ENCODE data around the gene TVP23A.
"Not testable (repeated sequence)": the region's sequence is repeated elsewhere in the genome, so short reads cannot be mapped to it uniquely, and the experiment has no call there.

TVP23A gene

DNA sequence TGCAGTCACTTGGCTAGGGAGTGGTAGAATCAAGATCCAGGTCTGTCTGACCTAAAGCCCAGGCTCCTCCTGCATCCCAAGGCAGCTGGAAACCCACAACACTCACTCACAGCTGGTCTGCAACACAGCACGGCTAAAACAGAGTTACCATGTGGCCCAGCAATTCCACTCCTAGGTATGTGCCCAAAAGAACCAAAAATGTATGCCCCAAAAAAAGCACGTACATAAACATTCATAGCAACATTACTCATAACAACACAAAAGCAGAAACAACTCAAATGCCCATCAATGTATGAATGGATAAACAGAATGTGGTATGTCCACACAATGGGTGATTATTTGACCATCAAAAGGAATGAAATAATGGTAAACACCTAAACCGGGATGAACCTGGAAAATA is 8.9 kb downstream of the TVP23A start:
- Histone ChIP-seq H3K9ac (ENCODE audit: low read length) (no peak overlapping the region), H3K27me3 (ENCODE audit: control insufficient read depth, insufficient read depth, low read length) (no peaks in the 10 kb centered on the region), H3K27ac (ENCODE audit: low read depth, low read length) (no peak overlapping the region), H3K4me1 (ENCODE audit: control insufficient read depth, insufficient read depth, low read length) (no peaks in the 10 kb centered on the region), H3K36me3 (ENCODE audit: control insufficient read depth, insufficient read depth, low read length) (no peaks in the 10 kb centered on the region), H3K4me3 (ENCODE audit: low read length) (no peak overlapping the region)

DNA sequence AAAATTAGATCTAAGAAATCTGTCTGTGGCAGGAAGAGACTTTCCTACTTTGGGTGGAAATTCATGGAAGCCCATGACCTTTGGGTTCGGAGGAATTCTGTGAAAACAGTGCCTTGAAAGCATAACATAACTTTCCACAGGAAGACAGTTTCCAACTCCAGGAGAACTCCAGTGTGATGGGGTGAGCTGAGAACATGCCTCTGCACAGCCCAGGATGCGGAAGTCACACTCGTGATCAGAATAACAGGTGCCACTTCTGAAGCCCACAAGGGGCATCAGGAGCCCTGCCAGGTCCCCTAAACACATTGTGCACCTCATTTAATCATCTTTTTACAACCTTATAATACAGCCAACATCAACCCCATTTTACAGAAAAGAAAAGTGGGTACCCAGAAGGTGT is 9.7 kb downstream of the TVP23A start:
- H3K4me1 ChIP-seq (ENCODE audit: control insufficient read depth, insufficient read depth, low read length): no peaks in the 10 kb centered on the region
- no peak overlapping the region for H3K27ac ChIP-seq (ENCODE audit: low read depth, low read length)
- no peaks in the 10 kb centered on the region for H3K36me3 ChIP-seq (ENCODE audit: control insufficient read depth, insufficient read depth, low read length)
- H3K9ac ChIP-seq (ENCODE audit: low read length): no peak overlapping the region
- no peak overlapping the region for H3K4me3 ChIP-seq (ENCODE audit: low read length)
- H3K27me3 ChIP-seq (ENCODE audit: control insufficient read depth, insufficient read depth, low read length): no peaks in the 10 kb centered on the region

DNA sequence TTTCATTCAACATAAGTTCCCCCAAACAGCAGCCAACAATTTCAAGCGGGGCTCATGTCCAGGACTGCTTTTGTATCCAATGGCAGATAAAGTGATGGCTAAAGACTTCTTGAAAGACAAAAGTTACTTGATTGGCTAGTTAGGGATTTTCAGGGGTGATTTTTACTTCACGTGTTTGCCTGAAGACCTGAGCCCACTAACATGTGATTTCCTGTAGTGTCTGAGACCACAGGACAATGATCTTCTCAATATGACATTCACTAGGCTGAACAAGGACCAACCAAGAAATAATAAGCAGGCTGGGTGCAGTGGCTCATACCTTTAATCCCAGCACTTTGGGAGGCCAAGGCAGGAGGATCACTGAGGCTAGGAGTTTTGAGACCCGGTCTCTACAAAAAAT is 10.4 kb downstream of the TVP23A start:
- Histone ChIP-seq H3K27me3 (ENCODE audit: control insufficient read depth, insufficient read depth, low read length) (no peaks in the 10 kb centered on the region), H3K4me3 (ENCODE audit: low read length) (no peak overlapping the region), H3K27ac (ENCODE audit: low read depth, low read length) (no peak overlapping the region), H3K36me3 (ENCODE audit: control insufficient read depth, insufficient read depth, low read length) (no peaks in the 10 kb centered on the region), H3K9ac (ENCODE audit: low read length) (no peak overlapping the region), H3K4me1 (ENCODE audit: control insufficient read depth, insufficient read depth, low read length) (no peaks in the 10 kb centered on the region)

DNA sequence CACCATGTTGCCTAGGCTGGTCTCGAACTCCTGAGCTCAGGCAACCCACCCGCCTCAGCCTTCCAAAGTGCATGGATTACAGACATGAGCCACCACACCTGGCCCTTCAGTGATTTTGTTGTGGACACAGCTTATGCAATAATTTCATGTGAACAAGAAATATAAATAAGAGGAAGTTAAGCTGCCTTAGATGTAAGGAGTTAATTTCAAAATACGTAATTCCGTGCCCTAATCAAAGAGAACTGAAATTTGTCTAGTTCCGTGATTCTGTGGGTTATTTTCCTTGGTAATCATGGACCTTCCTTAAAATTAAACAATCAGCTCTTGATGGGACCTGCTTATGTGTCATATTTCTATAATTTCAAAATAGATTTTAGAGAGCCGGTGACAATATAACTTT is 11.9 kb downstream of the TVP23A start:
- Histone ChIP-seq H3K27me3 (ENCODE audit: control insufficient read depth, insufficient read depth, low read length) (no peaks in the 10 kb centered on the region), H3K27ac (ENCODE audit: low read depth, low read length) (no peak overlapping the region), H3K9ac (ENCODE audit: low read length) (no peak overlapping the region), H3K4me1 (ENCODE audit: control insufficient read depth, insufficient read depth, low read length) (no peaks in the 10 kb centered on the region), H3K4me3 (ENCODE audit: low read length) (no peak overlapping the region), H3K36me3 (ENCODE audit: control insufficient read depth, insufficient read depth, low read length) (no peaks in the 10 kb centered on the region)

DNA sequence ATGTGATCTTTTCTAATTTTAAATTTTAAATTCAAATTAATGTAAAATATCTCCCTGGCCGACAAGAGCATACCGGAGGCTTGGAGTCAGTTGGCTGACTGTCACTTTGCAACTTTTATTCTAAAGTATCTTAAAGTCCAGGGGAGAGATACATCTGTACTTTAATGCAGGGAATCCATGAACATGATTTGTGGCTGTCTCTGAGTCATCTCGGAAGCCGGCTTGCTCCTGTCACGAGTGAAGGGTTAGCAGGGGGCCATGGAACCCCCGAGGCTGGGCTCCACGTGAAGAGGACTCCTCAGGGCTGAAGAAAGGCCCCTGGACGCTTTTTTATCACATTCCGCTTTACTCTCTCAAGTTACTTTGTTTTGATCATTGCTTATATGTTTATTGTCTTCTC is 13.3 kb downstream of the TVP23A start:
- Histone ChIP-seq H3K36me3 (ENCODE audit: control insufficient read depth, insufficient read depth, low read length) (no peaks in the 10 kb centered on the region), H3K4me3 (ENCODE audit: low read length) (no peak overlapping the region), H3K27me3 (ENCODE audit: control insufficient read depth, insufficient read depth, low read length) (no peaks in the 10 kb centered on the region), H3K27ac (ENCODE audit: low read depth, low read length) (no peak overlapping the region), H3K4me1 (ENCODE audit: control insufficient read depth, insufficient read depth, low read length) (no peaks in the 10 kb centered on the region), H3K9ac (ENCODE audit: low read length) (no peak overlapping the region)

DNA sequence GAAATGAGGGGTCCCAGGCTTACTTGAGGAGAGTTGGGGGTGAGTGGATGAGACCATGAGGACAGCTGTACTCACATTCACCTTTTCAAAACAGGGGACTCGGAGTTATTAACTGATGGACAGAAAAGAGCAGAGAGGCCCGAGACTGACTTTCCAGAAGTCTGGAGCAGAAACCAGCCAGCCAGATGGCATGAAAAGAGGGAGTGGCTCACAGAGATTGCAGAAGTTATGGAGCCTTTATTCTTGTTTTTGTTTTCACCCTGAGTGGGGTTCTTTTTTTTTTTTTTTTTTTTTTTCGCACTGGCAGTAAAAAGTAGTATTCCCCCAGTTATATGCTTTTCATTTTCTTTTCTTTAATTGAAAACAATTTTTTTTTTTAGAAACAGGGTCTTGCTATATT is 18.9 kb downstream of the TVP23A start:
- no peaks in the 10 kb centered on the region for H3K36me3 ChIP-seq (ENCODE audit: control insufficient read depth, insufficient read depth, low read length)
- H3K9ac ChIP-seq (ENCODE audit: low read length): no peak overlapping the region
- H3K27ac ChIP-seq (ENCODE audit: low read depth, low read length): no peak overlapping the region
- H3K4me3 ChIP-seq (ENCODE audit: low read length): no peak overlapping the region
- H3K4me1 ChIP-seq (ENCODE audit: control insufficient read depth, insufficient read depth, low read length): no peaks in the 10 kb centered on the region
- no peaks in the 10 kb centered on the region for H3K27me3 ChIP-seq (ENCODE audit: control insufficient read depth, insufficient read depth, low read length)

DNA sequence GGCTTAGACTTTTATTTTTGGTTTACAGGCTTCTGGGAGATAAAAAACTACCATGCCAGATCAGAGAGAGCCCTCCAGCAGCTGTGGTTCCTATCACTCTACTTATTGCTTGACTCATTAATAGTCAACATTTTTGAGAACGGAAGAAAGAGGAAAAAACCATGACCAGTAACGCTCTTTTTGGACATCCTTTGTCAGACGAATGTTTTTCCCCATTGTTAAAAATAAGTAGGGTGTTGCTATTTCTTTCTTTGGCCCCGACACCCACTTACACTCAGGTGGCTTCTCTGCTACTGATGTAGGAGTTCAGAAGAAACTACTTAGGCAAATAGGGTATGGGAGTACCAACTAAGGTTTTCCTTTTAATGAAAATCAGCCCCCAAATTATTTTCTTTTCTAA is 27.5 kb downstream of the TVP23A start:
- Histone ChIP-seq H3K27me3 (ENCODE audit: control insufficient read depth, insufficient read depth, low read length) (no peaks in the 10 kb centered on the region), H3K4me3 (ENCODE audit: low read length) (no peak overlapping the region), H3K27ac (ENCODE audit: low read depth, low read length) (no peak overlapping the region), H3K9ac (ENCODE audit: low read length) (no peak overlapping the region), H3K36me3 (ENCODE audit: control insufficient read depth, insufficient read depth, low read length) (no peaks in the 10 kb centered on the region), H3K4me1 (ENCODE audit: control insufficient read depth, insufficient read depth, low read length) (no peaks in the 10 kb centered on the region)

DNA sequence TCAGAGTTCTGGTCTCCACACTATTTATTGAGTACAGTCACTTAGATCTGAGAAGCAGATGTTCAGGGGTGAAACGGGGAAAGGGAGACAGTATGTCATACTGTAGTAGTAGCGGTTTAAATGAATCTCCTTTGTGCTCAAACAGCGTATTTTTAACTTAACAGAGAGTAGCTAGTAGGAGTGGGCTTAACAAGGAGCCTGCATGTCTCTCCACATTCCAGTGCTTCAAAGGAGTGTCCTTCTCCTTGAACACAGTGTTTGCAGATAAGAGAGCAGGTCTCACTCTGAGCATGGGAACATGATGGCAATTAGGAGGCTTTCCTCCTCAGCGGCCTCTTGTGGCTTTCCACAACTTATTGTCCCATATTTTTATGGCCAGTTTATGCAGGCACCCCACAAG is 30.0 kb downstream of the TVP23A start:
- H3K9ac ChIP-seq (ENCODE audit: low read length); H3K27me3 ChIP-seq (ENCODE audit: control insufficient read depth, insufficient read depth, low read length); H3K4me3 ChIP-seq (ENCODE audit: low read length); H3K4me1 ChIP-seq (ENCODE audit: control insufficient read depth, insufficient read depth, low read length); H3K27ac ChIP-seq (ENCODE audit: low read depth, low read length); H3K36me3 ChIP-seq (ENCODE audit: control insufficient read depth, insufficient read depth, low read length): not testable (repeated sequence)

DNA sequence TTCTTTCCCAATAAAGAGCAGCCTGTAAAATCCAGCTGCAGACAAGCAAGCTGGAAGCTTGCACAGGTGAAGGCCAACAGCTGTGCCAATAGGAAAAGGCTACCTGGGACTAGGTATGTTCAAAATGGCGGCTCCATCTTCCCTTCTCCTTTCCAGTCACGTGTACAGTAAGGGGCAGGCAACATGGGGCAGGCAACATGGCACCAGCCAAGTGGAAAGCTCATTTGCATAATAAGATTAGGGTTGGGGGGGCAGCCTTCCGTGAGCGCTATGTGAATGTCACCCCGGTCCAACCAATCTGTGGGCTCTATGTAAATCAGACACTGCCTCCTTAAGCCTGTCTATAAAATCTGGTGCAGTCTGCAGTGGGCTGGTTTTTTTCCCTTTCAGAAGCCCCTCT is 31.3 kb downstream of the TVP23A start:
- Histone ChIP-seq H3K4me1 (ENCODE audit: control insufficient read depth, insufficient read depth, low read length) (no peaks in the 10 kb centered on the region), H3K4me3 (ENCODE audit: low read length) (no peak overlapping the region), H3K36me3 (ENCODE audit: control insufficient read depth, insufficient read depth, low read length) (no peaks in the 10 kb centered on the region), H3K27ac (ENCODE audit: low read depth, low read length) (no peak overlapping the region), H3K27me3 (ENCODE audit: control insufficient read depth, insufficient read depth, low read length) (no peaks in the 10 kb centered on the region), H3K9ac (ENCODE audit: low read length) (no peak overlapping the region)

DNA sequence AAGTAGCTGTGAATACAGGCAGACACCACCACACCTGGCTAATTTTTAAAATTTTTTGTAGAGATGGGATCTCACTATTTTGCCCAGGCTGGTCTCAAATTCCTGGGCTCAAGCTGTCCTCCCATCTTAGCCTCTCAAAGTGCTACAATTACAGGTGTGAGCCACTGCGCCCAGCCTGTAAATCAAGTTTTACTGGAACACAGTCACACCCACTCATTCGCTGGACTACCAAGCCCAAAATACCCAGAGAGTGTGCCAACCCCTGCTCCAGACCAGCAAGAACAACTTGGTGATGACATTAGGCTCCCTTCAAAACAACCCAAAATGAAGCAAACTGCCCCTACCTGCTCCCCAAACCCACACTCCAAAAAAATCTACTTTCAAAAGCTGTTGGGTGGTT is 36.0 kb downstream of the TVP23A start:
- Histone ChIP-seq H3K27ac (ENCODE audit: low read depth, low read length) (no peak overlapping the region), H3K9ac (ENCODE audit: low read length) (no peak overlapping the region), H3K36me3 (ENCODE audit: control insufficient read depth, insufficient read depth, low read length) (no peaks in the 10 kb centered on the region), H3K27me3 (ENCODE audit: control insufficient read depth, insufficient read depth, low read length) (no peaks in the 10 kb centered on the region), H3K4me1 (ENCODE audit: control insufficient read depth, insufficient read depth, low read length) (no peaks in the 10 kb centered on the region), H3K4me3 (ENCODE audit: low read length) (no peak overlapping the region)

DNA sequence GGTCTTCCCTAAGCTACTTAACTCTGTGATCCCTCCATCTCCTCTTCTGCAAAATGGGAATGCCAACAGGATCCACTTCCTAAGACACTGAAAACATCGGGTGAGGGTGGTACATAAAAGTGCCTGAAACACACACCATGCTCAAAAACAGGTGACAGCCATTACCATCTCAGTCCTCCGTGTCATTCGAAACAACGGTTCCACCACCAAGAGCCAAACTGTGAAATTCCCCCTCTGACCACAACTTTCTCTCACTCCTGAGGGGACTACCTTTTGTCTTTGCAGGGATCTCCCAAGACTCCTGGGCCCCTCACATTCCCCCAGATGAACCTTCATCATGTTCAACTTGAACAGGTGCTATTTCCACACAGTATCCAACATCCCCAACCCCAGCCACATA is 38.0 kb downstream of the TVP23A start:
- Histone ChIP-seq H3K4me3 (ENCODE audit: low read length) (no peak overlapping the region), H3K9ac (ENCODE audit: low read length) (no peak overlapping the region), H3K36me3 (ENCODE audit: control insufficient read depth, insufficient read depth, low read length) (no peaks in the 10 kb centered on the region), H3K27ac (ENCODE audit: low read depth, low read length) (no peak overlapping the region), H3K27me3 (ENCODE audit: control insufficient read depth, insufficient read depth, low read length) (no peaks in the 10 kb centered on the region), H3K4me1 (ENCODE audit: control insufficient read depth, insufficient read depth, low read length) (no peaks in the 10 kb centered on the region)

DNA sequence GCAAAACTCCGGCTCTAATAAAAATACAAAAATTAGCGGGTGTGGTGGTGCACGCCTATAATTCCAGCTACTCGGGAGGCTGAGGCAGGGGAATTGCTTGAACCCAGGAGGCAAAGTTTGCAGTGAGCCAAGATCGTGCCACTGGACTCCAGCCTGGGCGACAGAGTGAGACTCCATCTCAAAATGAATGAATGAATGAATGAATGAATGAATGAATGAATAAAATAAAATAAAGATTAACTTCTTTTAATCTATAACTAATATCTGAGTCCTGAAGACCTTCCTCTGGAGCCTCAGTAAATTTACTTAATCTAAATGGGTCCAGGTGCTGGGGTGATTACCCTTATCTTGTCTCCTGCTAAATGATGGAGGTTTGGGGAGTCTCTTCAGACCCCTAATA is 38.7 kb downstream of the TVP23A start:
- H3K27me3 ChIP-seq (ENCODE audit: control insufficient read depth, insufficient read depth, low read length); H3K4me3 ChIP-seq (ENCODE audit: low read length); H3K36me3 ChIP-seq (ENCODE audit: control insufficient read depth, insufficient read depth, low read length); H3K4me1 ChIP-seq (ENCODE audit: control insufficient read depth, insufficient read depth, low read length); H3K27ac ChIP-seq (ENCODE audit: low read depth, low read length); H3K9ac ChIP-seq (ENCODE audit: low read length): not testable (repeated sequence)

DNA sequence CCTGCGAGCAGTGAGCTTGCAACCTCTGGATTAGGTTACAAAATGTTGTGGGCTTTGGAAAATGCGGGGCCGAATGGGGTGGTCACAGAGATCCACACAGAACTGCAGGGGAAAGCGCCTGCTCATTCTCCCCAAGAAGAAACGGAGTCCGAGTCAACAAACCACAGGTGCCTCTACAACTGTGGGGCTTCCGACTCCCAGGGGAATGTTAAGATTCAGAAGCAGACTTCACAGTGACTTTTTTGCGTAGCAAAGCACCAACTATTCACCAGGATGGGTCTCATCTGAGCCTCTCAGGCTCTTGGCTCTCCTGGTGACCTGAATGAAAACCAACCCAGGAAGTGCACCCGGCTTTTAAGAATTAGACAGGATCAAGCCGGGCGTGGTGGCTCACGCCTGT is 41.2 kb downstream of the TVP23A start:
- no peaks in the 10 kb centered on the region for H3K27me3 ChIP-seq (ENCODE audit: control insufficient read depth, insufficient read depth, low read length)
- no peaks in the 10 kb centered on the region for H3K4me1 ChIP-seq (ENCODE audit: control insufficient read depth, insufficient read depth, low read length)

DNA sequence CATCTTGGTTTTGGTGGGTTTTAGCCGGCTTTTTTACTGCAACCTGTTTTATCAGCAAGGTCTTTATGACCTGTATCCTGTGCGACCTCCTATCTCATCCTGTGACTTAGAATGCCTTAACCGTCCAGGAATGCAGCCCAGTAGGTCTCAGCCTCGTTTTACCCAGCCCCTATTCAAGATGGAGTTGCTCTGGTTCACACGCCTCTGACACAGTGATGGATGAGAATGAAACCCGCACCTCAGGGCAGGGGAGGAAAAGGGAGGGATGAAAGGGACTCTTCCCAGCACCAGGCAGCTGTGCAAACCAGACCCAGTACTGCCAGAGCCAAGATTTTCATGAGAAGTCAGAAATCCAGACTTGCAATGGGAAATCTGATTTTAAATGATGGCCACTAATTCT is 41.7 kb downstream of the TVP23A start:
- H3K4me1 ChIP-seq (ENCODE audit: control insufficient read depth, insufficient read depth, low read length); H3K4me3 ChIP-seq (ENCODE audit: low read length); H3K9ac ChIP-seq (ENCODE audit: low read length); H3K36me3 ChIP-seq (ENCODE audit: control insufficient read depth, insufficient read depth, low read length); H3K27ac ChIP-seq (ENCODE audit: low read depth, low read length); H3K27me3 ChIP-seq (ENCODE audit: control insufficient read depth, insufficient read depth, low read length): not testable (repeated sequence)

More for the DNA sequence above, 41.2 kb downstream of the TVP23A start:
- Histone ChIP-seq H3K4me3 (ENCODE audit: low read length) (no peak overlapping the region), H3K36me3 (ENCODE audit: control insufficient read depth, insufficient read depth, low read length) (no peaks in the 10 kb centered on the region), H3K27ac (ENCODE audit: low read depth, low read length) (no peak overlapping the region), H3K9ac (ENCODE audit: low read length) (no peak overlapping the region)

All from rectal smooth muscle tissue (tissue), 1 donor.